ENCODE measurements around the gene GTF2F2.

- TF ChIP-seq CTCF (optimal IDR thresholded peaks at IDR 0.05 in 1 of 3, IDR thresholded peaks at IDR 0.05 in 1 of 3, conservative IDR thresholded peaks at IDR 0.05 in 1 of 3; ENCODE audit: extremely low read depth in 1 of 3, insufficient read depth in 2 of 3, low read length in 3 of 3) (no peak), EZH2 (IDR thresholded peaks at IDR 0.05; ENCODE audit: low read length) (no peak)
Measured at GRCh38 chr13:45300190-45300985, 180.1 kb downstream of the GTF2F2 start.
